ENCODE data around the gene SETD7. TPM values are rescaled to one million over a fixed set of nuclear protein-coding genes. Genes with fewer than 3 reads are reported as not detected.
"Not testable (repeated sequence)": the region's sequence is repeated elsewhere in the genome, so short reads cannot be mapped to it uniquely, and the experiment has no call there.

Gene SETD7
- total and polyA plus RNA-seq, 2 donors (not counting 1 experiment from before 2014, with no cell fraction given) = 5.1 to 13.0 TPM

DNA sequence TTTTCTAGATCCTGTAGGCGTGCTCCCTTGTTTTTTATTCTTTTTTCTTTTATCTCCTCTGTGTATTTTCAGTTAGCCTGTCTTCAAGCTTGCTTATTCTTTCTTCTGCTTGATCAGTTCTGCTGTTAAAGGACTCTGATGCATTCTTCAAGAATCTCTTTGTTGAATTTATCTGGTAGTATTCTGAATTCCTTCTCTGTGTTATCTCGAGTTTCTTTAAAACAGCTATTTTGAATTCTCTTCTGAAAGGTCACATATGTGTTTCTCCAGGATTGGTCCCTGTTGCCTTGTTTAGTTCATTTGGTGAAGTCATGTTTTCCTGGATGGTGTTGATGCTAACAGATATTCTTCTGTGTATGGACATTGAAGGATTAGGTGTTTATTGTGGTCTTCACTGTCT, 86.8 kb downstream of the SETD7 start:
- peaks cover 12% of the 10 kb centered on the region for H3K9me3 Mint-ChIP-seq (ENCODE audit: insufficient read depth)
- CTCF ChIA-PET = interaction anchor here (1.1 kb wide), 1 partner anchor 16 kb away, joined by 4 read pairs; no protein-coding TSS in a partner anchor
- Histone ChIP-seq H3K9me3 (ENCODE audit: control extremely low read depth in 1 of 3, control insufficient read depth in 2 of 3, insufficient read depth in 1 of 3, low read length in 2 of 3) (peaks cover 0 to 18% (median 8%) of the 10 kb centered on the region in 3 donors), H4K20me1 (ENCODE audit: control insufficient read depth, insufficient read depth, low read length, poor library complexity, severe bottlenecking) (peaks cover 56% of the 10 kb centered on the region), H3K27me3 (replicated peaks in 1 of 4; ENCODE audit: control extremely low read depth in 1 of 4, control insufficient read depth in 3 of 4, insufficient read depth in 4 of 4, low read length in 3 of 4) (no peaks in the 10 kb centered on the region), H3K36me3 (replicated peaks in 1 of 2; ENCODE audit: control extremely low read depth in 1 of 2, control insufficient read depth in 1 of 2, extremely low read depth in 1 of 2, insufficient read depth in 2 of 2, low read length in 1 of 2) (peaks cover 0 to 14% of the 10 kb centered on the region in 2 experiments), H3K79me2 (ENCODE audit: control insufficient read depth, insufficient read depth, low read length) (peaks cover 68% of the 10 kb centered on the region), H3K9ac (ENCODE audit: low read length) (no peak overlapping the region), H3K4me2 (replicated peaks; ENCODE audit: low read depth, low read length, poor library complexity, severe bottlenecking) (no peak overlapping the region), H3K27ac (ENCODE audit: low read length in 2 of 2) (no peak overlapping the region), H3K4me3 (ENCODE audit: control extremely low read depth in 1 of 5, extremely low read depth in 1 of 5, insufficient read depth in 1 of 5, low read depth in 2 of 5, low read length in 4 of 5) (no peak overlapping the region), H3K4me1 (ENCODE audit: control insufficient read depth in 2 of 2, insufficient read depth in 2 of 2, low read length in 2 of 2) (peaks cover 10 to 18% of the 10 kb centered on the region in 2 donors), H2AFZ (ENCODE audit: insufficient read depth, low read depth, low read length, poor library complexity, severe bottlenecking) (no peak overlapping the region)
- 100% methylated on average over 1 of the region's 2 CpGs for WGBS (ENCODE audit: insufficient coverage)
- DNase-seq (no peak), ATAC-seq (ENCODE audit: low read depth) (no peak)
- TF ChIP-seq CTCF (IDR thresholded peaks at IDR 0.05) (no peak), EZH2 (IDR thresholded peaks at IDR 0.05; ENCODE audit: borderline replicate concordance, insufficient read depth, low read depth, low read length, poor library complexity, severe bottlenecking) (no peak)
- intact Hi-C loops (cut with micrococcal nuclease) = no loop called here
- peaks cover 31% of the 10 kb centered on the region for H3K4me1 Mint-ChIP-seq
- H3K4me3 Mint-ChIP-seq = no peak overlapping the region
- no peaks in the 10 kb centered on the region for H3K27me3 Mint-ChIP-seq
- no peak overlapping the region for H3K27ac Mint-ChIP-seq
- POLR2A ChIA-PET = no interaction called here

- CTCF ChIA-PET = interaction anchor here (1.1 kb wide), 1 partner anchor 15 kb away, joined by 4 read pairs; no protein-coding TSS in a partner anchor
- peaks cover 72% of the 10 kb centered on the region for H3K79me2 ChIP-seq (ENCODE audit: control insufficient read depth, insufficient read depth, low read length)
- ATAC-seq (ENCODE audit: low read depth); H3K27ac ChIP-seq (ENCODE audit: low read length in 2 of 2); DNase-seq; H3K27me3 Mint-ChIP-seq; POLR2A ChIA-PET; H3K9ac ChIP-seq (ENCODE audit: low read length); H3K4me3 ChIP-seq (ENCODE audit: control extremely low read depth in 1 of 5, extremely low read depth in 1 of 5, insufficient read depth in 1 of 5, low read depth in 2 of 5, low read length in 4 of 5); H2AFZ ChIP-seq (ENCODE audit: insufficient read depth, low read depth, low read length, poor library complexity, severe bottlenecking); H3K4me3 Mint-ChIP-seq; H3K27ac Mint-ChIP-seq; intact Hi-C loops (cut with micrococcal nuclease); H3K4me2 ChIP-seq (replicated peaks; ENCODE audit: low read depth, low read length, poor library complexity, severe bottlenecking); H3K27me3 ChIP-seq (replicated peaks in 1 of 4; ENCODE audit: control extremely low read depth in 1 of 4, control insufficient read depth in 3 of 4, insufficient read depth in 4 of 4, low read length in 3 of 4): not testable (repeated sequence)
- peaks cover 0 to 11% of the 10 kb centered on the region in 2 experiments for H3K36me3 ChIP-seq (replicated peaks in 1 of 2; ENCODE audit: control extremely low read depth in 1 of 2, control insufficient read depth in 1 of 2, extremely low read depth in 1 of 2, insufficient read depth in 2 of 2, low read length in 1 of 2)
- peaks cover 59% of the 10 kb centered on the region for H4K20me1 ChIP-seq (ENCODE audit: control insufficient read depth, insufficient read depth, low read length, poor library complexity, severe bottlenecking)
- peaks cover 0 to 18% (median 8%) of the 10 kb centered on the region in 3 donors for H3K9me3 ChIP-seq (ENCODE audit: control extremely low read depth in 1 of 3, control insufficient read depth in 2 of 3, insufficient read depth in 1 of 3, low read length in 2 of 3)
- peaks cover 31% of the 10 kb centered on the region for H3K4me1 Mint-ChIP-seq
- peaks cover 12% of the 10 kb centered on the region for H3K9me3 Mint-ChIP-seq (ENCODE audit: insufficient read depth)
- H3K4me1 ChIP-seq (ENCODE audit: control insufficient read depth in 2 of 2, insufficient read depth in 2 of 2, low read length in 2 of 2) = peaks cover 10 to 18% of the 10 kb centered on the region in 2 donors
Observed at GRCh38 chr4:139468756-139469155, 87.3 kb downstream of the SETD7 start.

Measured in B cell (primary cell).